Breast epithelium (tissue), 3 donors: Measurements from ENCODE around the gene ANKS1A.

Experiments
- CTCF ChIP-seq, 3 donors: fragments of 450-650 bp; IDR thresholded peaks; one replicate each; pipeline ENCODE4 v1.5.1; 2016 to 2017; ENCODE audit warnings: antibody characterized with exemption in 3 of 3, mild to moderate bottlenecking in 3 of 3, moderate library complexity in 3 of 3
- POLR2A ChIP-seq: fragments of 450-650 bp; IDR thresholded peaks from one replicate; pipeline ENCODE4 v1.6.1; 2016; ENCODE audit warnings: antibody characterized with exemption, mild to moderate bottlenecking, moderate library complexity

- TF ChIP-seq CTCF (IDR thresholded peaks at IDR 0.05) = no peak
- no peak for TF ChIP-seq POLR2A
Measured at GRCh38 chr6:35124356-35124755, 235.3 kb downstream of the ANKS1A start.
